Epithelial cell of proximal tubule (primary cell): Measurements from ENCODE around the gene GID8. TPM values are rescaled to one million over a fixed set of nuclear protein-coding genes. Genes with fewer than 3 reads are reported as not detected.
A peak's percentile ranks its signal among the peaks of the same experiment; 100 is the strongest.

Source experiments
- DNase-seq: peaks from one replicate; pipeline ENCODE4 v3.0.0-alpha.2; 2011; ENCODE audit warnings: low read depth
- H3K4me3 ChIP-seq: 2 replicates; pipeline ENCODE4 v1.5.1; 2011; ENCODE audit warnings: low read depth, mild to moderate bottlenecking, low read length
- CTCF ChIP-seq: conservative IDR thresholded peaks from 2 replicates; pipeline ENCODE4 v1.5.1; 2012; ENCODE audit warnings: low read depth, mild to moderate bottlenecking, low read length
- total RNA-seq: library from RNA; depleted of rRNA; stranded (reverse); fragments of >200 nt; gene quantifications from 2 replicates; pipeline ENCODE4 v1.2.3, GENCODE V29; 2015

Gene GID8
- total RNA-seq, 1 donor from 2014 or later: 23.6 TPM

DNA sequence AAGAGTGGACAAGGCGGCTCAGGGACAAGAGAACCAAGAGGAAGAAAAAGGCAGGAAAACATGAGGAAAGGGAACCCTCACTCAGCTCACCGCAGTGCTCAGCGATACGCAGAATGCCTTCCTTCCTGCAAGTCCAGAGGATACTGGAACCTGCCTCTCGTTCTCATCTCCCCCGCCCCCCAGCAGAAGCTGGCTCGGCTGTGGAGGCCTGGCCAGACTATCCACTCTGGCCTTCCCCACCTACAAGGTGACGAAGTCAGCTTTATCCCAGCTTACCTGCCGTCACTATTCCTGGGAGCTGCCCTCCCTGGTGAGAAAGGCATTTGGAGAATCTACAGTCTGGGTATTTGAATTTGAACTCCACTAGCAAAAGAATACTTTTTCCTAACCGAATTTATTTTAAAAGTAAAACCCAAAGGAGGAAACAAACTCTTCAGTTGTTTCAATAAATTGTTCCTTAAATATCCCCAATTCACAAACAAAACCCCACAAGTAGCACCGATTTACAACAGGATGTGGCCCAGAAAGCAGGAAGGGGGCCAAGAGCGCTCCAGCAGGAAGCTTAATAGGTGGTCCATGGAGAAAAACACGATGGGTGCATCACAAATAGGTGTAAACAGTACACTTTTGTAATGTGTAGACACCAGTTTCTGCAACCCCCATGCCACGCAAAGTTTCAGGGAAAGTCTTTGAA is 9.6 kb upstream of the GID8 start:
- H3K4me3 ChIP-seq: peak overlapping the region; percentile 57
- TF ChIP-seq CTCF: no peak
- DNase-seq: no peak

DNA sequence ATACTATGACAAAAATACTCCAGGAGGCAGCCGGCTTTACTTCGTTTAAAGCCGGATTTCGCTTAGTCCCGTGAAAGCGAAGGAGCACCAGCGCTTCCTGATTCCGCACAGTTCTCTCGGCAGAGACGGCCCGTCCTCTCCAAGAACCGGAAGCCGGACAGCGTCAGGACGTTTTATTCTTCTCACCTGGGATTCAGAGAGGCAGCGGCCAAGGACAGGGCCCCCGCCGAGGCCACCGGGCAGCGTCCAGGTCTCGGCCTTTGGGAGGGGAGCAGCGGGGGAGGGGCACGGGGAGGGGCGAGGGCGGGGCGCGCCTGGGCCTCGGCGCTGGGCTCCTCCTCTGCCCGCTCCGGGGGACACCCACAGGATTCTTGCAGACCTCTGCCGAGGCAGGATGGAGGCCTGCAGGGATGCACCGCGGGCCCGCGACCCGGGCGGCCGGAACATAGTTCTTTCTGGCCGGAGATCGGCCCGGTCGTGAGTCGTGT is 8.9 kb upstream of the GID8 start:
- DNase-seq: no peak
- H3K4me3 ChIP-seq: peak overlapping the region; percentile 57
- no peak for TF ChIP-seq CTCF

DNA sequence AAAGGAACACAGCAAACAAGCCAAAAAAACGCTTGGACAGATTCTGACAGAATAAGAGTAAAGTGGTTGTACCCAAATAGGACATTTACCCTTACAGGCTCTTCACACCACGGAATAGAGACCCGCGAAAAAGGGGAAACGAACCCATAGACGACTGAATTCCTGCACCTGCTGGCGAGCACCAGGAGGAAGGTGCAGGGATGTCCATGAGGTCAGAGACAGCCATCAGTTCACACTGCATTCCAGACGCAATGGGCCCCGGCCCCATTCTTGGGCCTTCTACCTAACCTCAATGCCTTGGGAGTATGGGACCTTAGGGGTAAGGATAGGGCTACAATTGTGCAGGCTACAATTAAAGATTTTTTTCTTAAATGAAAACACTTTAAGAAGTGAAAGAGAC is 6.5 kb upstream of the GID8 start:
- TF ChIP-seq CTCF: no peak
- H3K4me3 ChIP-seq: no peak overlapping the region
- DNase-seq: no peak

- no peak for TF ChIP-seq CTCF
- H3K4me3 ChIP-seq: no peak overlapping the region
- no peak for DNase-seq
These were observed 4.0 kb upstream of the GID8 start for GRCh38 chr20:62933966-62934365.

GRCh38 chr20:62935204-62935967 is 2.6 kb upstream of the GID8 start:
- DNase-seq: no peak
- TF ChIP-seq CTCF: no peak
- H3K4me3 ChIP-seq: no peak overlapping the region

GRCh38 chr20:62935968-62936585 is 1.9 kb upstream of the GID8 start:
- TF ChIP-seq CTCF: no peak
- no peak for DNase-seq
- H3K4me3 ChIP-seq: peak overlapping the region; percentile 85
